Measurements from ENCODE around the gene SLC12A4.

The SLC12A4 gene

GRCh38 chr16:67923414-67924116 lies 44.9 kb downstream of the SLC12A4 start:
- H3K4me3 ChIP-seq (replicated peaks; ENCODE audit: low read depth, low read length) = no peak overlapping the region
- TF ChIP-seq, protein P1, sequence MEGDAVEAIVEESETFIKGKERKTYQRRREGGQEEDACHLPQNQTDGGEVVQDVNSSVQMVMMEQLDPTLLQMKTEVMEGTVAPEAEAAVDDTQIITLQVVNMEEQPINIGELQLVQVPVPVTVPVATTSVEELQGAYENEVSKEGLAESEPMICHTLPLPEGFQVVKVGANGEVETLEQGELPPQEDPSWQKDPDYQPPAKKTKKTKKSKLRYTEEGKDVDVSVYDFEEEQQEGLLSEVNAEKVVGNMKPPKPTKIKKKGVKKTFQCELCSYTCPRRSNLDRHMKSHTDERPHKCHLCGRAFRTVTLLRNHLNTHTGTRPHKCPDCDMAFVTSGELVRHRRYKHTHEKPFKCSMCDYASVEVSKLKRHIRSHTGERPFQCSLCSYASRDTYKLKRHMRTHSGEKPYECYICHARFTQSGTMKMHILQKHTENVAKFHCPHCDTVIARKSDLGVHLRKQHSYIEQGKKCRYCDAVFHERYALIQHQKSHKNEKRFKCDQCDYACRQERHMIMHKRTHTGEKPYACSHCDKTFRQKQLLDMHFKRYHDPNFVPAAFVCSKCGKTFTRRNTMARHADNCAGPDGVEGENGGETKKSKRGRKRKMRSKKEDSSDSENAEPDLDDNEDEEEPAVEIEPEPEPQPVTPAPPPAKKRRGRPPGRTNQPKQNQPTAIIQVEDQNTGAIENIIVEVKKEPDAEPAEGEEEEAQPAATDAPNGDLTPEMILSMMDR (IDR thresholded peaks at IDR 0.05; ENCODE audit: low read length, missing control alignments) = no peak

GRCh38 chr16:67922740-67923139 lies 45.7 kb downstream of the SLC12A4 start:
- TF ChIP-seq, protein P1 (IDR thresholded peaks at IDR 0.05; ENCODE audit: low read length, missing control alignments) = no peak
- H3K4me3 ChIP-seq (replicated peaks; ENCODE audit: low read depth, low read length) = no peak overlapping the region
- no peak for DNase-seq (ENCODE audit: low read depth)

More at GRCh38 chr16:67923414-67924116, 44.9 kb downstream of the SLC12A4 start:
- DNase-seq (ENCODE audit: low read depth) = no peak

GRCh38 chr16:67922221-67922620 lies 46.2 kb downstream of the SLC12A4 start:
- TF ChIP-seq, protein P1 (IDR thresholded peaks at IDR 0.05; ENCODE audit: low read length, missing control alignments) = no peak
- H3K4me3 ChIP-seq (replicated peaks; ENCODE audit: low read depth, low read length) = no peak overlapping the region
- DNase-seq (ENCODE audit: low read depth) = no peak

GRCh38 chr16:67919622-67920221 lies 48.7 kb downstream of the SLC12A4 start:
- DNase-seq (ENCODE audit: low read depth) = no peak
- TF ChIP-seq, protein P1 (IDR thresholded peaks at IDR 0.05; ENCODE audit: low read length, missing control alignments) = no peak
- H3K4me3 ChIP-seq (replicated peaks; ENCODE audit: low read depth, low read length) = no peak overlapping the region

- H3K4me3 ChIP-seq (replicated peaks; ENCODE audit: low read depth, low read length) = no peak overlapping the region
- DNase-seq (ENCODE audit: low read depth) = peak; percentile 44
- TF ChIP-seq, protein P1 (IDR thresholded peaks at IDR 0.05; ENCODE audit: low read length, missing control alignments) = no peak
Measured at GRCh38 chr16:67917852-67918236, 50.6 kb downstream of the SLC12A4 start.

DNA sequence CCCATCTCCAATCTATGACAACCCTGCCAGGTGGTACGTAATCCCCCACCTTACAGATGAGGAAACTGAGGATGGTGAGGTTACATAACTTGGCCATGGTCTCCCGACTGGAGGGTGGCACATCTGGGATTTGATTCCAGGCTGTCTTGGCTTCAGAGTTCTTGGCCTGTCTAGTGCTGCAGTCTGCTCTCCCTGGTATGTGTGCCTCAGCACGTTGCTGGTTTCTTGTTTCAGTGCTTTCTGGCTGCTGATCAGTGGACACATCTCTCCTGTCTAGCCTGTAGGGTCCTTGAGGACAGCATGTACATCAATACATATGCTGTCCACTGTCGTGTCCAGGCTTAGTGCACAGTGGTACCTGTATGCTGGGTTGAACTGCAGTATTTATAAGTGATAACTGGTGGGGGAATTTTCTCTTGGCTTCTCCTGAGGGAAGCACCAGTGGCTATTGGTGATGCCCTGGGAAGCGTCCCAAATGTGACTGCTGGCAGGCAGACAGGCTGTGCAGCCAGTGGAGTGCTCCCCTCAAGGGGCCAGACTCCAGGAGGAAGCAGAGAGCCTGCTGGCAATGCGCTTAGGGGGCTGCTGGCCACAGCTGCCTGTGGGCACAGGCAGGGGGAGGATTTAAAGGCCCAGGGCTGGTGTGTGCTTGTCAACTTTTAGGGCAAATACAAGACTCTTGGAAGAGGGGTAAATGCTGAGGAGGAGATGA lies 51.1 kb downstream of the SLC12A4 start:
- no peak overlapping the region for H3K4me3 ChIP-seq (replicated peaks; ENCODE audit: low read depth, low read length)
- no peak for DNase-seq (ENCODE audit: low read depth)
- TF ChIP-seq, protein P1 (IDR thresholded peaks at IDR 0.05; ENCODE audit: low read length, missing control alignments) = no peak
